ENCODE measurements around the gene DUSP14.

- TF ChIP-seq ZNF425 (CRISPR knock-in tag; conservative IDR thresholded peaks at IDR 0.05) = no peak
- TF ChIP-seq CTCF (IDR thresholded peaks at IDR 0.05) = no peak
- no peak for TF ChIP-seq NR2C2 (CRISPR knock-in tag; IDR thresholded peaks at IDR 0.05)
Measured at GRCh38 chr17:37489197-37490001, at the start of gene DUSP14.

All from WTC11 (cell line).